HEK293T (cell line): ENCODE results near the gene CDH26.

Source experiments
- ARNT ChIP-seq: fragments of 450-650 bp; IDR thresholded peaks from 2 replicates; pipeline ENCODE4 v1.6.1; 2017; ENCODE audit warnings: mild to moderate bottlenecking
- BHLHE40 ChIP-seq: fragments of 450-650 bp; IDR thresholded peaks from 2 replicates; pipeline ENCODE4 v1.6.1; 2016; ENCODE audit warnings: mild to moderate bottlenecking, moderate library complexity, borderline replicate concordance
- CTBP1 ChIP-seq: fragments of 450-650 bp; IDR thresholded peaks from 2 replicates; pipeline ENCODE4 v1.6.1; 2016; ENCODE audit warnings: borderline replicate concordance
- ELF4 ChIP-seq: fragments of 450-650 bp; IDR thresholded peaks from 2 replicates; pipeline ENCODE4 v1.6.1; 2017; ENCODE audit warnings: antibody characterized with exemption
- FOXK2 ChIP-seq: fragments of 450-650 bp; IDR thresholded peaks from 2 replicates; pipeline ENCODE4 v1.6.1; 2016; ENCODE audit warnings: mild to moderate bottlenecking
- FOXM1 ChIP-seq: fragments of 450-650 bp; IDR thresholded peaks from 2 replicates; pipeline ENCODE4 v1.6.1; 2017; ENCODE audit warnings: mild to moderate bottlenecking, borderline replicate concordance
- HDGF ChIP-seq: fragments of 450-650 bp; IDR thresholded peaks from 2 replicates; pipeline ENCODE4 v1.6.1; 2017; ENCODE audit warnings: antibody characterized with exemption, borderline replicate concordance
- L3MBTL2 ChIP-seq: fragments of 450-650 bp; conservative IDR thresholded peaks from 2 replicates; pipeline ENCODE4 v1.6.1; 2016; ENCODE audit warnings: mild to moderate bottlenecking
- PKNOX1 ChIP-seq: fragments of 450-650 bp; IDR thresholded peaks from 2 replicates; pipeline ENCODE4 v1.6.1; 2016
- SP1 ChIP-seq: fragments of 450-650 bp; IDR thresholded peaks from 2 replicates; pipeline ENCODE4 v1.6.1; 2017
- SUZ12 ChIP-seq: fragments of 450-650 bp; IDR thresholded peaks from 2 replicates; pipeline ENCODE4 v1.6.1; 2016; ENCODE audit warnings: mild to moderate bottlenecking
- TARDBP ChIP-seq: fragments of 450-650 bp; IDR thresholded peaks from 2 replicates; pipeline ENCODE4 v1.6.1; 2016

GRCh38 chr20:59925899-59926298, 32.3 kb upstream of the CDH26 start:
- TF ChIP-seq FOXK2 (no peak), ELF4 (no peak), PKNOX1 (no peak), SUZ12 (no peak), ARNT (no peak), BHLHE40 (no peak), TARDBP (no peak), L3MBTL2 (no peak), HDGF (no peak), CTBP1 (no peak), FOXM1 (no peak), SP1 (no peak)
